ENCODE results near the gene NAV2.

The NAV2 gene

GRCh38 chr11:19821993-19822392 lies 109.4 kb downstream of the NAV2 start:
- no peak overlapping the region for H3K4ac ChIP-seq (ENCODE audit: low read depth, low read length)

GRCh38 chr11:19822531-19822930 lies 109.9 kb downstream of the NAV2 start:
- H4K8ac ChIP-seq (ENCODE audit: low read depth, low read length): no peak overlapping the region
- H4K91ac ChIP-seq (ENCODE audit: low read depth, low read length): no peak overlapping the region
- DNase-seq: no peak
- no peak overlapping the region for H2BK12ac ChIP-seq (ENCODE audit: low read length)
- no peak overlapping the region for H2BK5ac ChIP-seq (ENCODE audit: low read depth, low read length, poor library complexity)
- no peaks in the 10 kb centered on the region for H3K79me2 ChIP-seq (ENCODE audit: control insufficient read depth, insufficient read depth, low read length, poor library complexity)
- H3K4me2 ChIP-seq (ENCODE audit: low read length): no peak overlapping the region
- H3K27ac ChIP-seq (ENCODE audit: low read depth, low read length): no peak overlapping the region
- no peak overlapping the region for H3K14ac ChIP-seq (ENCODE audit: low read length)
- H3K4me3 ChIP-seq (ENCODE audit: low read depth, low read length): no peak overlapping the region
- no peak overlapping the region for H3K18ac ChIP-seq (ENCODE audit: low read length)
- peaks cover 2% of the 10 kb centered on the region for H3K79me1 ChIP-seq (ENCODE audit: low read length)
- H3K36me3 ChIP-seq (ENCODE audit: control insufficient read depth in 1 of 2, insufficient read depth in 2 of 2, low read length in 2 of 2): no peaks in the 10 kb centered on the region
- no peak overlapping the region for H3K4ac ChIP-seq (ENCODE audit: low read depth, low read length)
- H2AK5ac ChIP-seq (ENCODE audit: low read length): no peak overlapping the region
- H3K9me3 ChIP-seq (ENCODE audit: insufficient read depth, low read depth, low read length): no peaks in the 10 kb centered on the region
- no peak overlapping the region for H4K12ac ChIP-seq (ENCODE audit: low read depth, low read length)
- H2AFZ ChIP-seq (ENCODE audit: insufficient read depth, low read length, poor library complexity): no peak overlapping the region
- H3K23ac ChIP-seq (ENCODE audit: low read length): no peak overlapping the region
- no peak overlapping the region for H3K9ac ChIP-seq (ENCODE audit: low read length)
- peaks cover 2 to 12% of the 10 kb centered on the region in 2 experiments for H3K4me1 ChIP-seq (ENCODE audit: control insufficient read depth in 1 of 2, insufficient read depth in 2 of 2, low read length in 2 of 2)
- no peaks in the 10 kb centered on the region for H3K27me3 ChIP-seq (ENCODE audit: insufficient read depth, low read length)
- no peak overlapping the region for H2BK120ac ChIP-seq (ENCODE audit: insufficient read depth, low read length, poor library complexity)

More at GRCh38 chr11:19821993-19822392, 109.4 kb downstream of the NAV2 start:
- Histone ChIP-seq H3K4me2 (ENCODE audit: low read length) (no peak overlapping the region), H3K4me3 (ENCODE audit: low read depth, low read length) (no peak overlapping the region), H2AK5ac (ENCODE audit: low read length) (no peak overlapping the region), H3K27me3 (ENCODE audit: insufficient read depth, low read length) (no peaks in the 10 kb centered on the region), H3K79me2 (ENCODE audit: control insufficient read depth, insufficient read depth, low read length, poor library complexity) (no peaks in the 10 kb centered on the region), H4K91ac (ENCODE audit: low read depth, low read length) (no peak overlapping the region), H3K4me1 (ENCODE audit: control insufficient read depth in 1 of 2, insufficient read depth in 2 of 2, low read length in 2 of 2) (peaks cover 2 to 9% of the 10 kb centered on the region in 2 experiments), H3K9ac (ENCODE audit: low read length) (no peak overlapping the region), H2BK5ac (ENCODE audit: low read depth, low read length, poor library complexity) (no peak overlapping the region), H3K36me3 (ENCODE audit: control insufficient read depth in 1 of 2, insufficient read depth in 2 of 2, low read length in 2 of 2) (no peaks in the 10 kb centered on the region), H2AFZ (ENCODE audit: insufficient read depth, low read length, poor library complexity) (no peak overlapping the region), H3K9me3 (ENCODE audit: insufficient read depth, low read depth, low read length) (no peaks in the 10 kb centered on the region), H3K79me1 (ENCODE audit: low read length) (peaks cover 2% of the 10 kb centered on the region), H2BK120ac (ENCODE audit: insufficient read depth, low read length, poor library complexity) (no peak overlapping the region), H3K14ac (ENCODE audit: low read length) (no peak overlapping the region), H3K18ac (ENCODE audit: low read length) (no peak overlapping the region), H3K23ac (ENCODE audit: low read length) (no peak overlapping the region), H3K27ac (ENCODE audit: low read depth, low read length) (no peak overlapping the region), H4K8ac (ENCODE audit: low read depth, low read length) (no peak overlapping the region), H2BK12ac (ENCODE audit: low read length) (no peak overlapping the region), H4K12ac (ENCODE audit: low read depth, low read length) (no peak overlapping the region)
- DNase-seq: no peak
- WGBS (ENCODE audit: extremely low coverage, insufficient coverage, insufficient read length): no CpG with 5 or more reads among the region's 3 CpGs

- Histone ChIP-seq H3K23ac (ENCODE audit: low read length) (no peak overlapping the region), H2AK5ac (ENCODE audit: low read length) (no peak overlapping the region), H3K9me3 (ENCODE audit: insufficient read depth, low read depth, low read length) (no peaks in the 10 kb centered on the region), H3K14ac (ENCODE audit: low read length) (no peak overlapping the region), H2BK12ac (ENCODE audit: low read length) (peak overlapping the region; percentile 46), H4K8ac (ENCODE audit: low read depth, low read length) (no peak overlapping the region), H3K4me2 (ENCODE audit: low read length) (no peak overlapping the region), H3K79me2 (ENCODE audit: control insufficient read depth, insufficient read depth, low read length, poor library complexity) (no peaks in the 10 kb centered on the region), H4K91ac (ENCODE audit: low read depth, low read length) (no peak overlapping the region), H3K27ac (ENCODE audit: low read depth, low read length) (no peak overlapping the region), H4K12ac (ENCODE audit: low read depth, low read length) (no peak overlapping the region), H3K4me1 (ENCODE audit: control insufficient read depth in 1 of 2, insufficient read depth in 2 of 2, low read length in 2 of 2) (peaks cover 6 to 16% of the 10 kb centered on the region in 2 experiments), H3K4me3 (ENCODE audit: low read depth, low read length) (no peak overlapping the region), H3K79me1 (ENCODE audit: low read length) (peaks cover 2% of the 10 kb centered on the region), H3K36me3 (ENCODE audit: control insufficient read depth in 1 of 2, insufficient read depth in 2 of 2, low read length in 2 of 2) (no peaks in the 10 kb centered on the region), H3K27me3 (ENCODE audit: insufficient read depth, low read length) (no peaks in the 10 kb centered on the region), H3K9ac (ENCODE audit: low read length) (no peak overlapping the region), H2AFZ (ENCODE audit: insufficient read depth, low read length, poor library complexity) (no peak overlapping the region), H3K4ac (ENCODE audit: low read depth, low read length) (no peak overlapping the region), H2BK120ac (ENCODE audit: insufficient read depth, low read length, poor library complexity) (no peak overlapping the region), H2BK5ac (ENCODE audit: low read depth, low read length, poor library complexity) (peak overlapping the region; percentile 21), H3K18ac (ENCODE audit: low read length) (no peak overlapping the region)
- DNase-seq: no peak
- WGBS (ENCODE audit: extremely low coverage, insufficient coverage, insufficient read length): no CpG with 5 or more reads among the region's 4 CpGs
These were observed 114.0 kb downstream of the NAV2 start for GRCh38 chr11:19826606-19827005.

GRCh38 chr11:19827399-19828135 lies 114.9 kb downstream of the NAV2 start:
- H3K27me3 ChIP-seq (ENCODE audit: insufficient read depth, low read length): no peaks in the 10 kb centered on the region
- no peak overlapping the region for H2AK5ac ChIP-seq (ENCODE audit: low read length)
- no peak overlapping the region for H3K4me3 ChIP-seq (ENCODE audit: low read depth, low read length)
- H3K14ac ChIP-seq (ENCODE audit: low read length): no peak overlapping the region
- no peak overlapping the region for H3K4ac ChIP-seq (ENCODE audit: low read depth, low read length)
- peak; percentile 40 to 75 for DNase-seq
- H3K23ac ChIP-seq (ENCODE audit: low read length): no peak overlapping the region
- no peak overlapping the region for H2AFZ ChIP-seq (ENCODE audit: insufficient read depth, low read length, poor library complexity)
- no peak overlapping the region for H3K27ac ChIP-seq (ENCODE audit: low read depth, low read length)
- H3K18ac ChIP-seq (ENCODE audit: low read length): no peak overlapping the region
- H3K9me3 ChIP-seq (ENCODE audit: insufficient read depth, low read depth, low read length): no peaks in the 10 kb centered on the region
- no peak overlapping the region for H3K9ac ChIP-seq (ENCODE audit: low read length)
- H4K12ac ChIP-seq (ENCODE audit: low read depth, low read length): no peak overlapping the region
- no peak overlapping the region for H2BK120ac ChIP-seq (ENCODE audit: insufficient read depth, low read length, poor library complexity)
- H3K36me3 ChIP-seq (ENCODE audit: control insufficient read depth in 1 of 2, insufficient read depth in 2 of 2, low read length in 2 of 2): no peaks in the 10 kb centered on the region
- no peak overlapping the region for H3K4me2 ChIP-seq (ENCODE audit: low read length)
- no CpG with 5 or more reads among the region's 12 CpGs for WGBS (ENCODE audit: extremely low coverage, insufficient coverage, insufficient read length)
- peaks cover 2% of the 10 kb centered on the region for H3K79me1 ChIP-seq (ENCODE audit: low read length)
- H2BK12ac ChIP-seq (ENCODE audit: low read length): no peak overlapping the region
- no peaks in the 10 kb centered on the region for H3K79me2 ChIP-seq (ENCODE audit: control insufficient read depth, insufficient read depth, low read length, poor library complexity)
- no peak overlapping the region for H4K8ac ChIP-seq (ENCODE audit: low read depth, low read length)
- no peak overlapping the region for H2BK5ac ChIP-seq (ENCODE audit: low read depth, low read length, poor library complexity)
- H4K91ac ChIP-seq (ENCODE audit: low read depth, low read length): no peak overlapping the region
- H3K4me1 ChIP-seq (ENCODE audit: control insufficient read depth in 1 of 2, insufficient read depth in 2 of 2, low read length in 2 of 2): peaks cover 6 to 16% of the 10 kb centered on the region in 2 experiments

Measured in trophoblast cell (in vitro differentiated cells and primary cell).